Stimulated activated CD8-positive, alpha-beta memory T cell treated with anti-CD3 and anti-CD28 coated beads, Interleukin-12 subunit alpha, Interleukin-12 subunit beta, amount 100 ng/mL, for 24 hours (primary cell): ENCODE measurements around the gene NPLOC4.
"Not testable (repeated sequence)": the region's sequence is repeated elsewhere in the genome, so short reads cannot be mapped to it uniquely, and the experiment has no call there.

ENCODE experiments used
- DNase-seq: peaks from one replicate; pipeline ENCODE4 v3.0.0-alpha.2; 2020; ENCODE audit errors: extremely low read depth

NPLOC4 gene

GRCh38 chr17:81533339-81534141 is 103.4 kb downstream of the NPLOC4 start:
- no peak for DNase-seq

DNA sequence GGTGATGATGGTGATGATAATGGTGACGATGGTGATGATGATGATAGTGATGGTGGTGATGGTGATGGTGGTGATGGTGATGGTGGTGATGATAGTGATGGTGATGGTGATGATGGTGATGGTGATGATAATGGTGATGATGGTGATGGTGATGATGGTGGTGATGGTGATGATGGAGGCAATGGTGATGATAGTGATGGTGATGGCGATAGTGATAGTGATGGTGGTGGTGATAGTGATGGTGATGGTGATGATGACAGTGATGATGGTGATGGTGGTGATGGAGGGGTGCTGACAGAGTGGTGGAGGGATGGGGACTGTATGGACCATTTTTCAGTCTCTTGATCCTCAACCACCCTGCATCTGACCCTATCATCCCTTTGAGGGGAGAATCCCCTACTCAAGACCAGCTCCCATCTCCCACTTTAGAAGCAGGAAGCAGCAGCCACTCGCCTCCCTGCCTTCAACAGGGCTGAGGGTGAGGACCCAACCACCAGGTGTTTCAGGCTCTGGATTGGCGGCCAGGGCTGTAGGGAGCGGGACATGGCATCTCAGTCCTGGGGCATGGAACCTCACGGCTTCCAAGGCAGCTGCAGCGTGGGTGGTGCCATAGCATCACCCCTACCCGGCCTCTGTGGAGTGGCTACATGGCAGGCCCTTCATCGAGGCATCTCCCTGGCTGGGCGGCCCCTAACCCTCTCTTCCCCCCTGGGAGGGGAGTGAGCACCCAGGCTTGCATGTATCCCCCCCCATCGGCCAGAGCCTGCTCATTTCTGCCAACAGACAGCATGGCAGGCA is 104.2 kb downstream of the NPLOC4 start:
- DNase-seq = no peak

GRCh38 chr17:81531998-81532404 is 104.9 kb downstream of the NPLOC4 start:
- not testable (repeated sequence) for DNase-seq

GRCh38 chr17:81531013-81531412 is 105.9 kb downstream of the NPLOC4 start:
- DNase-seq = not testable (repeated sequence)

GRCh38 chr17:81529437-81529803 is 107.5 kb downstream of the NPLOC4 start:
- no peak for DNase-seq

- DNase-seq = no peak
Observed at GRCh38 chr17:81528651-81529436, 108.1 kb downstream of the NPLOC4 start.

DNA sequence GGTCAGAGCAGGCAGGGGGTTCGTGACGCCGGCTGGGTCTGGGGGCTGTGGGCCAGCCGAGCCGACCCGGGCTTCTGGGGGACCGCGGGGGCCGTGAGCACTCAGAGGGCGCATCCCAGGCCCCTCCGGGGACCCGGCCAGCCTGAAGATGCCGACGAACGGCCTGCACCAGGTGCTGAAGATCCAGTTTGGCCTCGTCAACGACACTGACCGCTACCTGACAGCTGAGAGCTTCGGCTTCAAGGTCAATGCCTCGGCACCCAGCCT is 108.6 kb downstream of the NPLOC4 start:
- no peak for DNase-seq

- DNase-seq = no peak
Observed at GRCh38 chr17:81527591-81528383, 109.1 kb downstream of the NPLOC4 start, which contains the start of gene FSCN2. Gene FSCN2 (plus strand): TSS chr17:81528377. CDS start chr17:81528532, 155 bp downstream.

DNA sequence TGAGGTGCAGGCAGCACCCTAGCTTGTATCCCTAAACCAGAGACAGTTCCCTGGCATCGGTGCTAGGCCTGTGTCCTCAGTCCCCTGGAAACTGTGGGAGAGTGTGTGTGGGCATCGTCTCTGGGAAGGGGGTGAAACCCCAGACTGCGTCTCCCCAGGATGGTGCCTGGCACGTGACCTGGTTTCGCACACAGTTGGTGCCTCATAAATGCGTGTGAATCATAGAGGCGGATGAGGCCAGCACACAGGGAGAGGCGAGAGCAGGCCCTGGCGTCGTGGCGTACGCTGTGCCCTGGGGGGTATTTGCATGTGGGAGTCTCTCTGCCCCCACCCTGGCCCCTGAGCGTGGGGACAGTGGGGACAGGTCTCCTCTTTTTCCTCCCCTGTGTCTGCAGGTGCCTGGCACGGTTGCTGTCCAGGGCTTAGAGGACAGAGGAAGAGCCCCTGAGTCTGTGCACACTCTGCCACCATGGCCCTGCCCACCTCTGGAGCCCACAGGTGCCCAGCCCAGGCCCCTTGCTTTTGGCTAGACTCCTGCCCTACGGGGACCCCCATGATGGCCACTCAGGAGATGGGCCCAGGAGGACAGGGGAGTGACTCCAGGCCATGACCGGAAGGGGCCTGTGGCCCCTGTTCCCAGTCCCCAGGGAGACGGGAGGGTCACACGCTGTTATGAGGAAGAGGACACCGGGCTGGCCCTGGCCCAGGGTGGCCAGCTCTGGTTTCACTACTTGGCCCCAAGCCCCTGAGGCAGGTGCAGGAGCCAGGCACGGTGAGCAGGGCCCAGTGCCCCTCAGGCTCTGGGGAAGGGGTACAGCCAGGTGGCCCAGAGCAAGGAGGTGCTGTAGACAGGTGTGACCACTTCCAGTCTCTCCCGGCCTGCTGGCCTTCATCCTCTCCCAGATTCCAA is 110.0 kb downstream of the NPLOC4 start:
- DNase-seq = no peak

DNA sequence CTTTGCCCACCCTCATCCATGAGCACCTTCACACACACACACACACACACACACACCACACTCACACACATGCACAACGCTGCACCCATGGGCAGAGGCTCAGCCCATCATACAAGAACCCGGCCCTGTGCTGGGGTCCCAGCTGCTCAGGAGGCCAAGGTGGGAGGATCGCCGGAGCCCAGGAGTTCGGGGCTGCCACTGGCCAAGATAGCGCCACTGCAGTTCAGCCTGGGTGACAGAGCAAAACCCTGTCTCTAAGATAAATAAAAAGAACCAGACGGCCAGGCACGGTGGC is 112.1 kb downstream of the NPLOC4 start:
- DNase-seq = no peak

- no peak for DNase-seq
Observed at GRCh38 chr17:81524039-81524864, 112.7 kb downstream of the NPLOC4 start.

- no peak for DNase-seq
Observed at GRCh38 chr17:81523402-81524038, 113.4 kb downstream of the NPLOC4 start.

DNA sequence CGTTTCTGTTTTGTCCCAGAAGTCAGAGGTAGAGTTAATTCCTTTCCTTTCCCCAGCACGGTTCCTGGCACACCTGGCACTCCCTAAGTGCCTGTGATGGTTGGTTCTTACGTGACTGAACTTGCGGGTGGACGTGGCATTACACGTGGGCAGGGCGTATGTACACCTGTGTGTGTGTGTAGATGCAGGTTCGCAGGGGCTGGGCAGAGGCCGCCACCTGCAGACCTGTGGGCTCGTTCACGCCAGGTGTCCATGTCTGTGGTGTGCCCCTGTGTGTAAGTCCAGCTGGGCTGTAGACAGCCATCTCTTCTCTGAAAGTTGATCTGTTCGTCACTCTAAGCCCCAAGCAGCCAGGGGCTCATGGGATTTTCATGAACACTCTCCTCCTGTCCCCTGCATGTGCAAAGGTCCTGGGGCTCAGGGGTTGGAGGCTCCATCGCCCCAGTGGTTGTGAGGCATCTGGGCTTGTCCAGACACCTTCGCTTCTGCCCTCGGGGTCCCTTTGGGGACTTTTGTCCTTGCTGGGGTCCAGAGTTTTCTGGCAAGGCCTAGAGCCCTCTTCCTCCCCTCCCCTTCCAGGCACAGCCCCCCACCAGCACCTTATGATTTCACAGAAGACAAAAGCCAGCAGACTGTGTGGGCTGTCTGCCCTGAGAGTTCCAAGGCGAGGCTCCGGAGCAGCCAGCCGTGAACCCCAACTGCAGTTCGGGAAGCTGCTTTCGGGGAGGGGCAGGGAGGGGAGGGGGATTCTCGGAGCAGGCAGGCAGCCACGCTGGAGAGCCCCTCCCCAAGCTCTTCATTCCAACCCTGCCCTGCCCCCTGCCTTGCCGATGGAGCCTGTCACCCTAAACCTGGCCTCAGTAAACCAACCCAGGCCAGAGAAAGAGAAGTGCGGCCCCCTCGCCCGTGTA is 114.2 kb downstream of the NPLOC4 start:
- no peak for DNase-seq

GRCh38 chr17:81520021-81520901 is 116.7 kb downstream of the NPLOC4 start:
- DNase-seq = no peak

- no peak for DNase-seq
Observed at GRCh38 chr17:81519284-81520020, 117.5 kb downstream of the NPLOC4 start.

DNA sequence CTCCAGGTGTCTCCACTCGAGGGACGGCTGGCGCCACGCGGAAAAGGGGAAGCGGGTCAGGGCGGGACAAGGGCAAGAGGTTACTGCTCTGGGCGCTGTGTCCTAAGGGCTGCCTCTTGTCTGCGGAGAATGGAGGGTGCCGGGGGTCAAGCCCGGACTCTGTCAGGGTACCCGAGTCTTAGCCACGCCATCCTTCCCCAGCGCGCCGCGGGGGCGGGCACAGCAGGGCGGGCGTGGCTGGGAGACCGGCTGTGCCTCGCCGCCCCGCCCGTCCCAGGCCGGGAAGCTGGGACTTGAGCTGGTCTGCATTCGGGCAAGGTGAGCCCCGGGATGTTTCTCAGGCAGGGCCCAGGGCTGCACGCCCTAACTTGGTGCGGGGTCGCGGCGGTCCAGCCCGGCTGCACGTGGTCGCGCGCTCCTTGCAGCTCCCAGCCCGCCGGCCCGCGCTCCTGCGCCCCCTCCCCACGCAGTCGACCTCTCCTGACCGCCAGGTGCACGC is 118.1 kb downstream of the NPLOC4 start:
- DNase-seq = no peak
